Activated B cell treated with CpG ODN at 0.5 μM for 24 hours (primary cell): ENCODE measurements around the gene HSPB7. TPM values are rescaled to one million over a fixed set of nuclear protein-coding genes. Genes with fewer than 3 reads are reported as not detected.
"Not testable (repeated sequence)": the region's sequence is repeated elsewhere in the genome, so short reads cannot be mapped to it uniquely, and the experiment has no call there.

Experiments used
- ATAC-seq: fragments of 200-7000 bp; cut with Tn5 transposase; one replicate; pipeline ENCODE4 v1.10.0; 2021; ENCODE audit warnings: low read depth, mild to moderate bottlenecking, moderate library complexity
- CTCF ChIA-PET: fragments of 350-600 bp; sonication (Branson Sonifier 250); formaldehyde crosslinking; loops from one replicate; lab custom pipeline; 2021; ENCODE audit warnings: antibody characterized with exemption; lab: Charles Lee
- POLR2A ChIA-PET: fragments of 350-600 bp; sonication (Branson Sonifier 250); formaldehyde crosslinking; loops from one replicate; lab custom pipeline; 2021; ENCODE audit warnings: antibody characterized with exemption; lab: Charles Lee
- DNase-seq: peaks from one replicate; pipeline ENCODE4 v3.0.0; 2022
- H3K27ac Mint-ChIP-seq: one replicate; pipeline ENCODE4 v1.8.0; 2020; ENCODE audit warnings: mixed read lengths
- H3K27me3 Mint-ChIP-seq: one replicate; pipeline ENCODE4 v1.8.0; 2021; ENCODE audit warnings: mixed read lengths
- H3K36me3 Mint-ChIP-seq: one replicate; pipeline ENCODE4 v1.8.0; 2021; ENCODE audit warnings: low read depth, mixed read lengths
- H3K4me1 Mint-ChIP-seq: one replicate; pipeline ENCODE4 v1.8.0; 2021; ENCODE audit warnings: mixed read lengths
- H3K4me3 Mint-ChIP-seq: one replicate; pipeline ENCODE4 v1.8.0; 2020; ENCODE audit warnings: mild to moderate bottlenecking, mixed read lengths
- H3K9me3 Mint-ChIP-seq: one replicate; pipeline ENCODE4 v1.8.0; 2020; ENCODE audit warnings: mixed read lengths
- CTCF ChIP-seq: fragments of 200-600 bp; IDR thresholded peaks from one replicate; pipeline ENCODE4 v1.8.0; 2022; ENCODE audit warnings: antibody characterized with exemption, mild to moderate bottlenecking
- intact Hi-C: fragments of 100-400 bp; cut with micrococcal nuclease; formaldehyde crosslinking; loops from one replicate; pipeline ENCODE4 v1.15.1; 2024
- total RNA-seq: library from RNA; stranded (reverse); gene quantifications from 2 replicates; pipeline ENCODE4 v1.2.3, GENCODE V29; 2022

HSPB7 gene
- total RNA-seq, 1 donor from 2014 or later = not detected

- no peak for TF ChIP-seq CTCF
- DNase-seq = no peak
- POLR2A ChIA-PET = no interaction called here
- intact Hi-C loops = loop anchor here (1.0 kb wide), 1 partner anchor 22 kb away; no protein-coding TSS in a partner anchor
- Mint-ChIP-seq H3K36me3 (no peaks in the 10 kb centered on the region), H3K27ac (no peak within 1 kb of the TSS), H3K9me3 (no peaks in the 10 kb centered on the region), H3K4me3 (no peak within 1 kb of the TSS), H3K4me1 (peaks cover 2% of the 10 kb centered on the region), H3K27me3 (peaks cover 10% of the 10 kb centered on the region)
- no peak for ATAC-seq
- CTCF ChIA-PET = no interaction called here
Measured at GRCh38 chr1:16043521-16043920, 25.7 kb upstream of the HSPB7 start, which contains the start of gene CLCNKB. Gene CLCNKB, plus strand, starts transcription at chr1:16043782. Its CDS starts 711 bp downstream, at chr1:16044493.

GRCh38 chr1:16042654-16043053, 24.8 kb upstream of the HSPB7 start:
- CTCF ChIA-PET, POLR2A ChIA-PET: not testable (repeated sequence)
- peaks cover 13% of the 10 kb centered on the region for H3K27me3 Mint-ChIP-seq

GRCh38 chr1:16042096-16042495, 24.3 kb upstream of the HSPB7 start:
- H3K27ac Mint-ChIP-seq = no peak overlapping the region
- ChIA-PET POLR2A (interaction anchor here (0.6 kb wide), 1 partner anchor 441 kb away, joined by 4 read pairs; no protein-coding TSS in a partner anchor), CTCF (interaction anchor here (0.8 to 1.1 kb wide), 3 partner anchors 13 to 409 kb away, joined by 3 read pairs; no protein-coding TSS in a partner anchor)
- intact Hi-C loops = no loop called here
- no peaks in the 10 kb centered on the region for H3K9me3 Mint-ChIP-seq
- DNase-seq = no peak
- H3K36me3 Mint-ChIP-seq = no peaks in the 10 kb centered on the region
- TF ChIP-seq CTCF = no peak
- ATAC-seq = no peak
- no peak overlapping the region for H3K4me3 Mint-ChIP-seq
- peaks cover 10% of the 10 kb centered on the region for H3K27me3 Mint-ChIP-seq
- no peaks in the 10 kb centered on the region for H3K4me1 Mint-ChIP-seq

More at GRCh38 chr1:16042654-16043053, 24.8 kb upstream of the HSPB7 start:
- not testable (repeated sequence) for H3K27ac Mint-ChIP-seq, H3K9me3 Mint-ChIP-seq, H3K4me3 Mint-ChIP-seq, H3K4me1 Mint-ChIP-seq, DNase-seq, H3K36me3 Mint-ChIP-seq, ATAC-seq
- intact Hi-C loops = loop anchor here (1.0 kb wide), 1 partner anchor 21 kb away; no protein-coding TSS in a partner anchor

GRCh38 chr1:16041200-16041599, 23.4 kb upstream of the HSPB7 start:
- Mint-ChIP-seq H3K36me3 (no peaks in the 10 kb centered on the region), H3K4me3 (no peak overlapping the region), H3K27me3 (peaks cover 12% of the 10 kb centered on the region), H3K27ac (no peak overlapping the region), H3K4me1 (no peaks in the 10 kb centered on the region), H3K9me3 (no peaks in the 10 kb centered on the region)
- intact Hi-C loops = no loop called here
- ChIA-PET CTCF (interaction anchor here (0.8 to 1.1 kb wide), 3 partner anchors 14 to 408 kb away, joined by 3 read pairs; no protein-coding TSS in a partner anchor), POLR2A (interaction anchor here (0.6 kb wide), 1 partner anchor 442 kb away, joined by 4 read pairs; no protein-coding TSS in a partner anchor)
- DNase-seq (no peak), ATAC-seq (no peak)
- TF ChIP-seq CTCF = no peak

- peaks cover 12% of the 10 kb centered on the region for H3K27me3 Mint-ChIP-seq
- DNase-seq, H3K27ac Mint-ChIP-seq, H3K4me1 Mint-ChIP-seq, H3K36me3 Mint-ChIP-seq, ATAC-seq, POLR2A ChIA-PET, H3K4me3 Mint-ChIP-seq, CTCF ChIA-PET, H3K9me3 Mint-ChIP-seq: not testable (repeated sequence)
- intact Hi-C loops = loop anchor here (1.0 kb wide), 1 partner anchor 22 kb away; no protein-coding TSS in a partner anchor
Measured at GRCh38 chr1:16039871-16040270, 22.0 kb upstream of the HSPB7 start.

GRCh38 chr1:16038620-16038912, 20.7 kb upstream of the HSPB7 start:
- H3K36me3 Mint-ChIP-seq = no peaks in the 10 kb centered on the region
- TF ChIP-seq CTCF = no peak
- H3K4me3 Mint-ChIP-seq = no peak overlapping the region
- CTCF ChIA-PET = no interaction called here
- POLR2A ChIA-PET = no interaction called here
- DNase-seq (no peak), ATAC-seq (no peak)
- intact Hi-C loops = no loop called here
- H3K4me1 Mint-ChIP-seq = no peaks in the 10 kb centered on the region
- H3K27me3 Mint-ChIP-seq = peaks cover 14% of the 10 kb centered on the region
- H3K9me3 Mint-ChIP-seq = no peaks in the 10 kb centered on the region
- no peak overlapping the region for H3K27ac Mint-ChIP-seq

GRCh38 chr1:16036461-16036860, 18.6 kb upstream of the HSPB7 start:
- DNase-seq, H3K9me3 Mint-ChIP-seq, H3K4me1 Mint-ChIP-seq, CTCF ChIA-PET, intact Hi-C loops, POLR2A ChIA-PET, H3K4me3 Mint-ChIP-seq, H3K36me3 Mint-ChIP-seq, H3K27ac Mint-ChIP-seq, ATAC-seq: not testable (repeated sequence)
- H3K27me3 Mint-ChIP-seq = peaks cover 19% of the 10 kb centered on the region

- CTCF ChIA-PET = interaction anchor here (0.8 kb wide), 1 partner anchor 218 kb away, joined by 3 read pairs; no protein-coding TSS in a partner anchor
- H3K36me3 Mint-ChIP-seq, POLR2A ChIA-PET: not testable (repeated sequence)
Measured at GRCh38 chr1:16033103-16033632, 15.3 kb upstream of the HSPB7 start.

More at GRCh38 chr1:16033103-16033632, 15.3 kb upstream of the HSPB7 start:
- DNase-seq, H3K9me3 Mint-ChIP-seq, ATAC-seq, H3K4me1 Mint-ChIP-seq, H3K27ac Mint-ChIP-seq, H3K4me3 Mint-ChIP-seq: not testable (repeated sequence)
- peaks cover 27% of the 10 kb centered on the region for H3K27me3 Mint-ChIP-seq
- intact Hi-C loops = loop anchor here (1.0 kb wide), 4 partner anchors 24 to 241 kb away; no protein-coding TSS in a partner anchor
